CD4-positive, alpha-beta T cell (primary cell): ENCODE measurements around the gene EXOSC5. TPM values are rescaled to one million over a fixed set of nuclear protein-coding genes. Genes with fewer than 3 reads are reported as not detected.

ENCODE experiments used
- ATAC-seq: fragments of 200-7000 bp; cut with Tn5 transposase; one replicate; pipeline ENCODE4 v1.10.0; 2022; ENCODE audit warnings: mild to moderate bottlenecking; ENCODE audit not compliant: poor library complexity
- CTCF ChIA-PET: fragments of 350-600 bp; sonication (Branson Sonifier 250); formaldehyde crosslinking; loops from one replicate; lab custom pipeline; 2021; ENCODE audit warnings: antibody characterized with exemption, inconsistent platforms; lab: Charles Lee
- POLR2A ChIA-PET: fragments of 350-600 bp; sonication (Branson Sonifier 250); formaldehyde crosslinking; loops from one replicate; lab custom pipeline; 2021; ENCODE audit warnings: antibody characterized with exemption, inconsistent platforms; lab: Charles Lee
- DNase-seq, 14 experiments: peaks; one replicate each; pipeline ENCODE4 v3.0.0-alpha.2; 2013 to 2020; ENCODE audit warnings: mixed read lengths in 2 of 14
- H3K27ac ChIP-seq, 2 donors: one replicate each; pipeline versions ENCODE4 v1.5.1 to v1.7.0; 2013; ENCODE audit warnings: low read length in 2 of 2, low read depth in 1 of 2, mild to moderate bottlenecking in 1 of 2
- H3K27me3 ChIP-seq, 2 experiments: 1 replicate in 1 of 2; 2 replicates in 1 of 2; pipeline versions ENCODE4 v1.6.1 to v1.7.0; 2013; ENCODE audit warnings: low read length in 2 of 2, control low read depth in 1 of 2, mild to moderate bottlenecking in 1 of 2, moderate library complexity in 1 of 2; ENCODE audit not compliant: insufficient read depth in 2 of 2, control insufficient read depth in 1 of 2
- H3K36me3 ChIP-seq: one replicate; pipeline ENCODE4 v1.6.1; 2013; ENCODE audit warnings: low read length, control low read depth; ENCODE audit not compliant: insufficient read depth
- H3K4me1 ChIP-seq: one replicate; pipeline ENCODE4 v1.6.1; 2013; ENCODE audit warnings: low read length, control low read depth; ENCODE audit not compliant: insufficient read depth
- H3K4me3 ChIP-seq: one replicate; pipeline ENCODE4 v1.5.1; 2013; ENCODE audit warnings: mild to moderate bottlenecking, low read length, moderate library complexity
- H3K9me3 ChIP-seq, 2 experiments: 1 replicate in 1 of 2; 2 replicates in 1 of 2; pipeline versions ENCODE4 v1.6.1 to v1.7.0; 2013; ENCODE audit warnings: low read length in 2 of 2, mild to moderate bottlenecking in 2 of 2, control low read depth in 1 of 2, moderate library complexity in 1 of 2; ENCODE audit not compliant: control insufficient read depth in 1 of 2, insufficient read depth in 1 of 2
- H3K27ac Mint-ChIP-seq: one replicate; pipeline ENCODE4 v1.8.0; 2020; ENCODE audit warnings: mixed read lengths
- H3K27me3 Mint-ChIP-seq: one replicate; pipeline ENCODE4 v1.8.0; 2021; ENCODE audit warnings: mixed read lengths
- H3K36me3 Mint-ChIP-seq: one replicate; pipeline ENCODE4 v1.8.0; 2021; ENCODE audit warnings: low read depth, mixed read lengths
- H3K4me1 Mint-ChIP-seq: one replicate; pipeline ENCODE4 v1.8.0; 2021; ENCODE audit warnings: low read depth, mixed read lengths
- H3K4me3 Mint-ChIP-seq: one replicate; pipeline ENCODE4 v1.8.0; 2020; ENCODE audit warnings: mild to moderate bottlenecking, mixed read lengths
- H3K9me3 Mint-ChIP-seq: one replicate; pipeline ENCODE4 v1.8.0; 2020; ENCODE audit warnings: mixed read lengths
- CTCF ChIP-seq: fragments of 200-600 bp; IDR thresholded peaks from one replicate; pipeline ENCODE4 v1.8.0; 2022; ENCODE audit warnings: antibody characterized with exemption, mild to moderate bottlenecking
- intact Hi-C, 2 experiments: fragments of 100-400 bp; cut with DNase I in 1 of 2; cut with micrococcal nuclease in 1 of 2; formaldehyde crosslinking; loops; one replicate each; pipeline versions ENCODE4 v1.15.1 to v1.9.0; 2023 to 2025; cut with DNase I, micrococcal nuclease
- total RNA-seq, 174 experiments: library from RNA in 2 of 174; stranded (reverse) in 2 of 174; gene quantifications; one replicate each; pipeline ENCODE4 v1.2.3 and lab custom pipeline; 2021 to 2026

EXOSC5 gene
- total RNA-seq, 2 experiments from 2014 or later, result 6.5 to 7.5 TPM

- CTCF ChIA-PET, result no interaction called here
- no peak overlapping the region for H3K27ac ChIP-seq
- H3K36me3 ChIP-seq, result peaks cover 7% of the 10 kb centered on the region
- Mint-ChIP-seq H3K36me3 (peaks cover 28% of the 10 kb centered on the region), H3K27me3 (no peaks in the 10 kb centered on the region), H3K4me1 (peaks cover 57% of the 10 kb centered on the region), H3K9me3 (no peaks in the 10 kb centered on the region), H3K4me3 (peak overlapping the region; percentile 96), H3K27ac (peak overlapping the region; percentile 99)
- ATAC-seq (no peak), DNase-seq (no peak)
- H3K9me3 ChIP-seq, result no peaks in the 10 kb centered on the region
- H3K27me3 ChIP-seq, result no peaks in the 10 kb centered on the region
- no peak overlapping the region for H3K4me3 ChIP-seq
- intact Hi-C loops, result loop anchor here in 1 of 2 experiments (5.0 kb wide), 1 partner anchor 163 kb away; no protein-coding TSS in a partner anchor
- peaks cover 38% of the 10 kb centered on the region for H3K4me1 ChIP-seq
- POLR2A ChIA-PET, result interaction anchor here (1.1 to 1.2 kb wide), 3 partner anchors 36 to 135 kb away, joined by 3 to 4 read pairs (median 3); partner anchors contain the start of gene HNRNPUL1
- no peak for TF ChIP-seq CTCF
Observed at GRCh38 chr19:41399091-41399490, 1.9 kb upstream of the EXOSC5 start.

- H3K36me3 Mint-ChIP-seq, result peaks cover 28% of the 10 kb centered on the region
- H3K9me3 ChIP-seq, result no peaks in the 10 kb centered on the region
- H3K9me3 Mint-ChIP-seq, result no peaks in the 10 kb centered on the region
- peaks cover 9% of the 10 kb centered on the region for H3K36me3 ChIP-seq
- peak overlapping the region; percentile 82 for H3K4me3 ChIP-seq
- H3K4me3 Mint-ChIP-seq, result peak overlapping the region; percentile 96
- ChIA-PET POLR2A (interaction anchor here (1.1 to 1.2 kb wide), 3 partner anchors 35 to 135 kb away, joined by 3 to 4 read pairs (median 3); partner anchors contain the start of gene HNRNPUL1), CTCF (no interaction called here)
- intact Hi-C loops, result loop anchor here in 1 of 2 experiments (5.0 kb wide), 1 partner anchor 164 kb away; no protein-coding TSS in a partner anchor
- ATAC-seq, result no peak
- H3K27ac ChIP-seq, result no peak overlapping the region
- H3K27me3 Mint-ChIP-seq, result no peaks in the 10 kb centered on the region
- no peaks in the 10 kb centered on the region for H3K27me3 ChIP-seq
- no peak for DNase-seq
- H3K4me1 Mint-ChIP-seq, result peaks cover 57% of the 10 kb centered on the region
- peak overlapping the region; percentile 99 for H3K27ac Mint-ChIP-seq
- no peak for TF ChIP-seq CTCF
- peaks cover 38% of the 10 kb centered on the region for H3K4me1 ChIP-seq
Observed at GRCh38 chr19:41398598-41398997, 1.4 kb upstream of the EXOSC5 start.

- no peak for ATAC-seq
- H3K27ac ChIP-seq, result peak overlapping the region; percentile 91 to 99
- H3K27ac Mint-ChIP-seq, result peak overlapping the region; percentile 99
- peaks cover 7% of the 10 kb centered on the region for H3K36me3 ChIP-seq
- CTCF ChIA-PET, result no interaction called here
- H3K4me3 ChIP-seq, result peak overlapping the region; percentile 82
- H3K9me3 Mint-ChIP-seq, result no peaks in the 10 kb centered on the region
- intact Hi-C loops, result loop anchor here in 1 of 2 experiments (5.0 kb wide), 1 partner anchor 164 kb away; no protein-coding TSS in a partner anchor
- peaks cover 38% of the 10 kb centered on the region for H3K4me1 ChIP-seq
- H3K27me3 Mint-ChIP-seq, result no peaks in the 10 kb centered on the region
- H3K36me3 Mint-ChIP-seq, result peaks cover 30% of the 10 kb centered on the region
- H3K27me3 ChIP-seq, result no peaks in the 10 kb centered on the region
- H3K4me3 Mint-ChIP-seq, result peak overlapping the region; percentile 96
- TF ChIP-seq CTCF, result no peak
- POLR2A ChIA-PET, result interaction anchor here (1.1 to 1.2 kb wide), 3 partner anchors 35 to 134 kb away, joined by 3 to 4 read pairs (median 3); partner anchors contain the start of gene HNRNPUL1
- DNase-seq, result no peak
- no peaks in the 10 kb centered on the region for H3K9me3 ChIP-seq
- H3K4me1 Mint-ChIP-seq, result peaks cover 57% of the 10 kb centered on the region
Observed at GRCh38 chr19:41398050-41398418, 875 bp upstream of the EXOSC5 start.
